ENCODE data around the gene TNRC6C.
"Not testable (repeated sequence)": the region's sequence is repeated elsewhere in the genome, so short reads cannot be mapped to it uniquely, and the experiment has no call there.

TNRC6C gene

DNA sequence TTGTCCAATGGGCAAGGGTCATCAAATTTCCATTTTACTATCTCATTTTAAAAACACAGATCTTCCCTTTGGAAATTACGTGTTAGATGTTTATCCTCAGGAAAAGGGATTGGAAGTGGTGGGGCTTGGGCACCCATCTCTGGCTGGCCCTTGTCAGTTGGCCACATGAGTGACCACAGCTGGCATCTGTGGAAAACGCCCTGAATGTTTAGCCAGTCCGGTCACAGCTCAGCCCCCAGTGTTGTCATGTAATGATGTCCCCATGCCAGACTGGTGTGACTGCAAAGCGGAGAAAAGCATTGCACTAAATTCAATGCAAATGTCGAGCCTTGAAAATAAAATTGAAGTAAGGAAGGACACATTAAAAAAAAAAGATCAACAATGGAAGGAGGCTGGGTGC is 117.0 kb downstream of the TNRC6C start:
- no peaks in the 10 kb centered on the region for H3F3A ChIP-seq (ENCODE audit: insufficient read depth)
- TF ChIP-seq EZH2phosphoT487 (conservative IDR thresholded peaks at IDR 0.05; ENCODE audit: low read length) = no peak
- TF ChIP-seq, protein P1, sequence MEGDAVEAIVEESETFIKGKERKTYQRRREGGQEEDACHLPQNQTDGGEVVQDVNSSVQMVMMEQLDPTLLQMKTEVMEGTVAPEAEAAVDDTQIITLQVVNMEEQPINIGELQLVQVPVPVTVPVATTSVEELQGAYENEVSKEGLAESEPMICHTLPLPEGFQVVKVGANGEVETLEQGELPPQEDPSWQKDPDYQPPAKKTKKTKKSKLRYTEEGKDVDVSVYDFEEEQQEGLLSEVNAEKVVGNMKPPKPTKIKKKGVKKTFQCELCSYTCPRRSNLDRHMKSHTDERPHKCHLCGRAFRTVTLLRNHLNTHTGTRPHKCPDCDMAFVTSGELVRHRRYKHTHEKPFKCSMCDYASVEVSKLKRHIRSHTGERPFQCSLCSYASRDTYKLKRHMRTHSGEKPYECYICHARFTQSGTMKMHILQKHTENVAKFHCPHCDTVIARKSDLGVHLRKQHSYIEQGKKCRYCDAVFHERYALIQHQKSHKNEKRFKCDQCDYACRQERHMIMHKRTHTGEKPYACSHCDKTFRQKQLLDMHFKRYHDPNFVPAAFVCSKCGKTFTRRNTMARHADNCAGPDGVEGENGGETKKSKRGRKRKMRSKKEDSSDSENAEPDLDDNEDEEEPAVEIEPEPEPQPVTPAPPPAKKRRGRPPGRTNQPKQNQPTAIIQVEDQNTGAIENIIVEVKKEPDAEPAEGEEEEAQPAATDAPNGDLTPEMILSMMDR (IDR thresholded peaks at IDR 0.05; ENCODE audit: insufficient read depth, low read length, poor library complexity, severe bottlenecking) = no peak
- H3K4me2 ChIP-seq (ENCODE audit: low read depth, low read length, poor library complexity, severe bottlenecking) = no peak overlapping the region
- H3K9me2 ChIP-seq (replicated peaks; ENCODE audit: insufficient read depth, low read length) = no peaks in the 10 kb centered on the region
- H4K20me1 ChIP-seq (ENCODE audit: low read depth, low read length) = no peaks in the 10 kb centered on the region
- H3K9me3 ChIP-seq (ENCODE audit: insufficient read depth, low read length) = no peaks in the 10 kb centered on the region
- no peak overlapping the region for H3K4me3 ChIP-seq (ENCODE audit: insufficient read depth, low read length, poor library complexity, severe bottlenecking)
- H3K79me2 ChIP-seq (ENCODE audit: insufficient read depth, low read length) = no peaks in the 10 kb centered on the region
- no peak overlapping the region for H3K9ac ChIP-seq (ENCODE audit: low read length)
- no peak overlapping the region for H3K27ac ChIP-seq (ENCODE audit: low read depth, low read length)
- H3K36me3 ChIP-seq (ENCODE audit: low read length) = no peaks in the 10 kb centered on the region
- H3K27me3 ChIP-seq (ENCODE audit: low read length) = 0 out of 2 replicates have a peak, but pooled peaks cover 4% of the 10 kb centered on the region
- no peak overlapping the region for H2AFZ ChIP-seq (ENCODE audit: low read depth, low read length, severe bottlenecking)

GRCh38 chr17:78079253-78079652 is 120.8 kb downstream of the TNRC6C start:
- Histone ChIP-seq H3K79me2 (ENCODE audit: insufficient read depth, low read length) (no peaks in the 10 kb centered on the region), H3K9me3 (ENCODE audit: insufficient read depth, low read length) (no peaks in the 10 kb centered on the region), H3F3A (ENCODE audit: insufficient read depth) (no peaks in the 10 kb centered on the region), H4K20me1 (ENCODE audit: low read depth, low read length) (no peaks in the 10 kb centered on the region), H3K27ac (ENCODE audit: low read depth, low read length) (no peak overlapping the region), H2AFZ (ENCODE audit: low read depth, low read length, severe bottlenecking) (no peak overlapping the region), H3K9ac (ENCODE audit: low read length) (no peak overlapping the region), H3K36me3 (ENCODE audit: low read length) (no peaks in the 10 kb centered on the region), H3K9me2 (replicated peaks; ENCODE audit: insufficient read depth, low read length) (no peaks in the 10 kb centered on the region), H3K4me3 (ENCODE audit: insufficient read depth, low read length, poor library complexity, severe bottlenecking) (no peak overlapping the region), H3K4me2 (ENCODE audit: low read depth, low read length, poor library complexity, severe bottlenecking) (no peak overlapping the region), H3K27me3 (ENCODE audit: low read length) (0 out of 2 replicates have a peak, but pooled peaks cover 4% of the 10 kb centered on the region)
- no peak for TF ChIP-seq EZH2phosphoT487 (conservative IDR thresholded peaks at IDR 0.05; ENCODE audit: low read length)
- TF ChIP-seq, protein P1 (IDR thresholded peaks at IDR 0.05; ENCODE audit: insufficient read depth, low read length, poor library complexity, severe bottlenecking) = no peak

- Histone ChIP-seq H3K79me2 (ENCODE audit: insufficient read depth, low read length) (no peaks in the 10 kb centered on the region), H3K9me2 (replicated peaks; ENCODE audit: insufficient read depth, low read length) (no peaks in the 10 kb centered on the region), H2AFZ (ENCODE audit: low read depth, low read length, severe bottlenecking) (no peak overlapping the region), H3K9ac (ENCODE audit: low read length) (no peak overlapping the region), H3F3A (ENCODE audit: insufficient read depth) (no peaks in the 10 kb centered on the region), H3K27ac (ENCODE audit: low read depth, low read length) (no peak overlapping the region), H3K4me3 (ENCODE audit: insufficient read depth, low read length, poor library complexity, severe bottlenecking) (no peak overlapping the region), H3K9me3 (ENCODE audit: insufficient read depth, low read length) (no peaks in the 10 kb centered on the region), H4K20me1 (ENCODE audit: low read depth, low read length) (no peaks in the 10 kb centered on the region), H3K4me2 (ENCODE audit: low read depth, low read length, poor library complexity, severe bottlenecking) (no peak overlapping the region), H3K27me3 (ENCODE audit: low read length) (0 out of 2 replicates have a peak, but pooled peaks cover 4% of the 10 kb centered on the region), H3K36me3 (ENCODE audit: low read length) (no peaks in the 10 kb centered on the region)
- TF ChIP-seq, protein P1 (IDR thresholded peaks at IDR 0.05; ENCODE audit: insufficient read depth, low read length, poor library complexity, severe bottlenecking) = no peak
- no peak for TF ChIP-seq EZH2phosphoT487 (conservative IDR thresholded peaks at IDR 0.05; ENCODE audit: low read length)
Observed at GRCh38 chr17:78081551-78081950, 123.0 kb downstream of the TNRC6C start.

GRCh38 chr17:78082355-78082872 is 123.9 kb downstream of the TNRC6C start:
- not testable (repeated sequence) for H3K9ac ChIP-seq (ENCODE audit: low read length); H3K4me2 ChIP-seq (ENCODE audit: low read depth, low read length, poor library complexity, severe bottlenecking); H3K4me3 ChIP-seq (ENCODE audit: insufficient read depth, low read length, poor library complexity, severe bottlenecking); H3K27me3 ChIP-seq (ENCODE audit: low read length); H3K36me3 ChIP-seq (ENCODE audit: low read length); H3K79me2 ChIP-seq (ENCODE audit: insufficient read depth, low read length); H4K20me1 ChIP-seq (ENCODE audit: low read depth, low read length); H3K27ac ChIP-seq (ENCODE audit: low read depth, low read length); H2AFZ ChIP-seq (ENCODE audit: low read depth, low read length, severe bottlenecking); H3K9me3 ChIP-seq (ENCODE audit: insufficient read depth, low read length); H3K9me2 ChIP-seq (replicated peaks; ENCODE audit: insufficient read depth, low read length); H3F3A ChIP-seq (ENCODE audit: insufficient read depth)

All from SU-DHL-6 (cell line).